A673 (cell line): ENCODE results near the gene NBR1. TPM values are rescaled to one million over a fixed set of nuclear protein-coding genes. Genes with fewer than 3 reads are reported as not detected.

Experiments used
- BruUV-seq: library from RNA; stranded (reverse); fragments of 400-500 nt; replicated peaks from 2 replicates; lab custom pipeline; 2021; lab: Mats Ljungman, UMichigan
- CTCF ChIA-PET: fragments of 300-600 bp; sonication (Branson Sonifier 250); formaldehyde crosslinking; loops from one replicate; lab custom pipeline; 2022; ENCODE audit warnings: antibody characterized with exemption; lab: Charles Lee
- POLR2A ChIA-PET: fragments of 300-600 bp; sonication (Branson Sonifier 250); formaldehyde crosslinking; loops from one replicate; lab custom pipeline; 2022; ENCODE audit warnings: antibody characterized with exemption; ENCODE audit not compliant: low non-redundant PET; lab: Charles Lee
- DNase-seq: peaks from one replicate; pipeline ENCODE4 v3.0.0-alpha.2; 2015; ENCODE audit warnings: low spot score
- H3K27ac ChIP-seq: fragments of 200-600 bp; sonication (generic); 2 replicates; pipeline ENCODE4 v1.5.1; 2016; ENCODE audit warnings: mixed run types, low read depth, mild to moderate bottlenecking, mixed read lengths, antibody characterized with exemption, low read length; ENCODE audit not compliant: poor library complexity, severe bottlenecking
- H3K27me3 ChIP-seq: fragments of 200-600 bp; sonication (generic); replicated peaks from 2 replicates; pipeline ENCODE4 v1.6.1; 2017; ENCODE audit warnings: mixed run types, low read depth, mild to moderate bottlenecking, mixed read lengths, antibody characterized with exemption, low read length; ENCODE audit not compliant: insufficient read depth, poor library complexity
- H3K36me3 ChIP-seq: fragments of 200-600 bp; sonication (generic); 2 replicates; pipeline ENCODE4 v1.6.1; 2016; ENCODE audit warnings: mixed run types, mild to moderate bottlenecking, mixed read lengths, antibody characterized with exemption, low read length; ENCODE audit not compliant: insufficient read depth, poor library complexity, severe bottlenecking
- H3K4me1 ChIP-seq: fragments of 200-600 bp; sonication (generic); 2 replicates; pipeline ENCODE4 v1.6.1; 2017; ENCODE audit warnings: mixed run types, mild to moderate bottlenecking, mixed read lengths, antibody characterized with exemption, low read length; ENCODE audit not compliant: insufficient read depth, poor library complexity, severe bottlenecking
- H3K4me3 ChIP-seq: fragments of 200-600 bp; sonication (generic); 2 replicates; pipeline ENCODE4 v1.5.1; 2016; ENCODE audit warnings: low read depth, mixed run types, mild to moderate bottlenecking, mixed read lengths, low read length; ENCODE audit not compliant: poor library complexity, severe bottlenecking
- H3K9me3 ChIP-seq: fragments of 200-600 bp; sonication (generic); 2 replicates; pipeline ENCODE4 v1.6.1; 2016; ENCODE audit warnings: mixed run types, low read depth, mild to moderate bottlenecking, mixed read lengths, antibody characterized with exemption, low read length; ENCODE audit not compliant: poor library complexity, severe bottlenecking
- CTCF ChIP-seq: fragments of 300-800, 200-600 bp; sonication (generic); conservative IDR thresholded peaks from 2 replicates; pipeline ENCODE4 v1.5.1; 2017; ENCODE audit warnings: low read depth, mild to moderate bottlenecking, antibody characterized with exemption, low read length, moderate library complexity, mixed read lengths
- EZH2 ChIP-seq: fragments of 200-600 bp; sonication (generic); IDR thresholded peaks from 2 replicates; pipeline ENCODE4 v1.6.1; 2017; ENCODE audit warnings: borderline replicate concordance, low read depth, mild to moderate bottlenecking, mixed read lengths, antibody characterized with exemption, low read length; ENCODE audit not compliant: poor library complexity, severe bottlenecking
- intact Hi-C: fragments of 100-400 bp; cut with micrococcal nuclease; formaldehyde crosslinking; loops from one replicate; pipeline ENCODE4 v1.10.0; 2022; ENCODE audit not compliant: unreplicated experiment
- total RNA-seq: library from RNA; stranded (reverse); gene quantifications from 2 replicates; pipeline ENCODE4 v1.2.3, GENCODE V29; 2021

Gene NBR1
- total RNA-seq, 1 experiment from 2014 or later = 19.5 TPM

DNA sequence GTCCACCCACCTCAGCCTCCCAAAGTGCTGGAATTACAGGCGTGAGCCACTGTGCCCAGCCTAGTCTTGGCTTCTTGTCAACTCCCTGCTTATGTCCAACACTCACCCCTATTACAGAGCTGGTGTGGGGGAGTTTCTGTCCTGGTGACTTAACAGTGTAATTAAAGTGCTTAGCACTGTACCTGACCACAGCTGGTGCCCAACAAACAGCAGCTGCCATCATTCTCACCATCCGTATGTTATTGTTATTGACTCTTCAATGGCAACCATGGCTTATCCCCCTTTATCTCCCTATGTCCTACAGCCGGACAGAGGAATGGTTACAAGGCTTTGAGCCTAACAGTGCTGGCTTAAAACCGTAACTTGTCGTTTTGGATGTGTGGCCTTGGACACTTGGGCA lies 28.9 kb upstream of the NBR1 start:
- no peak overlapping the region for H3K27ac ChIP-seq
- no peak for DNase-seq
- no peaks in the 10 kb centered on the region for H3K27me3 ChIP-seq
- no peak overlapping the region for H3K4me3 ChIP-seq
- POLR2A ChIA-PET = no interaction called here
- no TSS peak for BruUV-seq
- H3K4me1 ChIP-seq = no peaks in the 10 kb centered on the region
- TF ChIP-seq CTCF = no peak
- TF ChIP-seq EZH2 = no peak
- CTCF ChIA-PET = no interaction called here
- intact Hi-C loops = no loop called here
- H3K36me3 ChIP-seq = no peaks in the 10 kb centered on the region
- H3K9me3 ChIP-seq = no peaks in the 10 kb centered on the region

GRCh38 chr17:43143201-43143600 lies 27.8 kb upstream of the NBR1 start:
- Histone ChIP-seq H3K36me3 (no peaks in the 10 kb centered on the region), H3K9me3 (no peaks in the 10 kb centered on the region), H3K27ac (no peak overlapping the region), H3K4me1 (no peaks in the 10 kb centered on the region), H3K4me3 (no peak overlapping the region), H3K27me3 (no peaks in the 10 kb centered on the region)
- POLR2A ChIA-PET = no interaction called here
- intact Hi-C loops = no loop called here
- no TSS peak for BruUV-seq
- DNase-seq = no peak
- TF ChIP-seq EZH2 (no peak), CTCF (no peak)
- CTCF ChIA-PET = no interaction called here

DNA sequence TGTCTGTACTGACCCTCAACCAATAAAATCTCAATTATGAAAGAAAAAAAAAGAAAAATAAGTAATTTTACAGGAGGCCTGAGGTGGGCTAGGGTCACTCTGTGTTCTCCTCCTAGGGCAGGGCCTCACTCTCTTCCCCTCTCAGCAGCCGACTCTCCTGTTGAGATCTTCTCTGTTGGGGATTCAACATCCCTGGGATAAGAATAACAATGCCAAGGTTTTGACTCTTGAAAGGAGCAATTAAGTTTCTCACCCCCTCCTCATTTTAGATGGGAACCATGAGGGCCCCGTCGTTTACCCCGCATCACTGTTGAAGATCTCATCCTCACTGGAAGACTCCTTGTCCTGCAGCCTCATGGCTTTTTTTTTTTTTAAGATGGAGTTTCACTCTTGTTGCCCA lies 24.4 kb upstream of the NBR1 start:
- Histone ChIP-seq H3K4me1 (no peaks in the 10 kb centered on the region), H3K9me3 (no peaks in the 10 kb centered on the region), H3K36me3 (no peaks in the 10 kb centered on the region), H3K27me3 (no peaks in the 10 kb centered on the region), H3K27ac (no peak overlapping the region), H3K4me3 (no peak overlapping the region)
- ChIA-PET POLR2A (no interaction called here), CTCF (no interaction called here)
- no peak for DNase-seq
- TF ChIP-seq CTCF (no peak), EZH2 (no peak)
- intact Hi-C loops = no loop called here
- no TSS peak for BruUV-seq
